H1 (cell line): ENCODE data around the gene THAP9. TPM values are rescaled to one million over a fixed set of nuclear protein-coding genes. Genes with fewer than 3 reads are reported as not detected.

Source experiments
- CTCF ChIA-PET: fragments of 300-600 bp; sonication (Branson Sonifier 250); formaldehyde crosslinking; loops from one replicate; lab custom pipeline; 2021; ENCODE audit not compliant: partially characterized antibody; lab: Charles Lee
- POLR2A ChIA-PET: fragments of 300-600 bp; sonication (Branson Sonifier 250); formaldehyde crosslinking; loops from one replicate; lab custom pipeline; 2021; ENCODE audit warnings: inconsistent platforms; ENCODE audit not compliant: partially characterized antibody; lab: Charles Lee
- DNase-seq, 2 experiments: peaks; one replicate each; pipeline versions ENCODE4 v3.0.0 to v3.0.0-alpha.2; 2010 to 2022; ENCODE audit warnings: low spot score in 2 of 2, low read depth in 1 of 2, mixed read lengths in 1 of 2
- FAIRE-seq: peaks from 2 replicates; lab custom pipeline; 2011; peaks lifted over from hg19 to GRCh38; lab: Jason Lieb, UNC
- H2AFZ ChIP-seq: 2 replicates; pipeline ENCODE4 v1.8.1; 2012; ENCODE audit warnings: low read length, inconsistent platforms
- H2AK5ac ChIP-seq: 2 replicates; pipeline ENCODE4 v1.6.1; 2013; ENCODE audit warnings: low read depth, low read length
- H2BK120ac ChIP-seq: replicated peaks from 2 replicates; pipeline ENCODE3; 2013; ENCODE audit warnings: low read depth, low read length, inconsistent platforms
- H2BK12ac ChIP-seq: 2 replicates; pipeline ENCODE4 v1.6.1; 2013; ENCODE audit warnings: low read depth, low read length
- H2BK15ac ChIP-seq: 2 replicates; pipeline ENCODE4 v1.6.1; 2013; ENCODE audit warnings: low read length
- H2BK20ac ChIP-seq: 2 replicates; pipeline ENCODE4 v1.6.1; 2013; ENCODE audit warnings: low read length
- H2BK5ac ChIP-seq: 2 replicates; pipeline ENCODE4 v1.6.1; 2013; ENCODE audit warnings: low read depth, low read length
- H3K14ac ChIP-seq: 2 replicates; pipeline ENCODE4 v1.6.1; 2013; ENCODE audit warnings: inconsistent platforms; ENCODE audit not compliant: insufficient read length
- H3K18ac ChIP-seq: 2 replicates; pipeline ENCODE4 v1.6.1; 2013; ENCODE audit warnings: low read length; ENCODE audit errors: extremely low read depth
- H3K23ac ChIP-seq: 2 replicates; pipeline ENCODE4 v1.6.1; 2013; ENCODE audit warnings: inconsistent platforms; ENCODE audit not compliant: insufficient read length
- H3K23me2 ChIP-seq: 2 replicates; pipeline ENCODE4 v1.6.1; 2013; ENCODE audit warnings: low read depth, low read length
- H3K27ac ChIP-seq: 2 replicates; pipeline ENCODE4 v1.6.1; 2011; ENCODE audit warnings: low read depth, low read length, inconsistent platforms
- H3K27me3 ChIP-seq, 4 experiments: replicated peaks in 1 of 4; 1 replicate in 1 of 4; 2 replicates in 3 of 4; pipeline versions ENCODE4 v1.6.1 to v1.8.1; 2011 to 2013; ENCODE audit warnings: low read length in 3 of 4, mild to moderate bottlenecking in 3 of 4, inconsistent platforms in 2 of 4, mixed read lengths in 2 of 4, moderate library complexity in 1 of 4; ENCODE audit not compliant: control insufficient read depth in 3 of 4, insufficient read depth in 3 of 4; ENCODE audit errors: extremely low read depth in 1 of 4
- H3K36me3 ChIP-seq, 4 experiments: 2 replicates each; pipeline versions ENCODE4 v1.6.1 to v1.8.1; 2011 to 2013; ENCODE audit warnings: mild to moderate bottlenecking in 4 of 4, low read length in 3 of 4, moderate library complexity in 2 of 4, control low read depth in 1 of 4, inconsistent platforms in 1 of 4; ENCODE audit not compliant: insufficient read depth in 4 of 4, control insufficient read depth in 2 of 4
- H3K4ac ChIP-seq: replicated peaks from 2 replicates; pipeline ENCODE3; 2013; ENCODE audit warnings: low read length, low read depth, mixed read lengths, inconsistent platforms; ENCODE audit not compliant: insufficient read length
- H3K4me1 ChIP-seq, 4 experiments: replicated peaks in 1 of 4; 1 replicate in 1 of 4; 2 replicates in 3 of 4; pipeline versions ENCODE4 v1.6.1 to v1.8.1; 2011 to 2013; ENCODE audit warnings: low read length in 3 of 4, inconsistent platforms in 2 of 4, mixed read lengths in 1 of 4; ENCODE audit not compliant: insufficient read depth in 4 of 4, control insufficient read depth in 3 of 4
- H3K4me2 ChIP-seq, 2 experiments: 2 replicates each; pipeline versions ENCODE4 v1.6.1 to v1.8.1; 2011 to 2013; ENCODE audit warnings: low read depth in 2 of 2, low read length in 2 of 2, control low read depth in 1 of 2, inconsistent platforms in 1 of 2, mild to moderate bottlenecking in 1 of 2; ENCODE audit not compliant: insufficient read depth in 1 of 2
- H3K4me3 ChIP-seq, 4 experiments: fragments of 200-600, 300-600 bp in 1 of 4; sonication (generic), shearing (Covaris generic), sonication (Bioruptor Twin) in 1 of 4; 2 replicates each; pipeline versions ENCODE4 v1.5.1 to v1.8.1; 2011 to 2016; ENCODE audit warnings: low read length in 4 of 4, low read depth in 3 of 4, control low read depth in 2 of 4, inconsistent platforms in 2 of 4, mild to moderate bottlenecking in 2 of 4, mixed read lengths in 1 of 4, moderate library complexity in 1 of 4; ENCODE audit not compliant: insufficient read depth in 2 of 4; ENCODE audit errors: extremely low read depth in 1 of 4
- H3K56ac ChIP-seq: replicated peaks from 2 replicates; pipeline ENCODE3; 2013; ENCODE audit warnings: low read depth, mild to moderate bottlenecking, mixed read lengths, low read length, inconsistent platforms; ENCODE audit not compliant: insufficient read length
- H3K79me1 ChIP-seq: 2 replicates; pipeline ENCODE4 v1.6.1; 2013; ENCODE audit warnings: low read depth, low read length, control low read depth
- H3K79me2 ChIP-seq, 2 experiments: 2 replicates each; pipeline versions ENCODE4 v1.6.1 to v1.8.1; 2012 to 2013; ENCODE audit warnings: low read length in 2 of 2, mild to moderate bottlenecking in 2 of 2, inconsistent platforms in 1 of 2; ENCODE audit not compliant: insufficient read depth in 2 of 2, control insufficient read depth in 1 of 2
- H3K9ac ChIP-seq, 4 experiments: replicated peaks in 1 of 4; 1 replicate in 1 of 4; 2 replicates in 3 of 4; pipeline versions ENCODE4 v1.6.1 to v1.8.1; 2011 to 2013; ENCODE audit warnings: low read depth in 3 of 4, low read length in 3 of 4, control low read depth in 2 of 4, mild to moderate bottlenecking in 2 of 4, moderate library complexity in 2 of 4, inconsistent platforms in 1 of 4; ENCODE audit errors: extremely low read depth in 1 of 4
- H3K9me3 ChIP-seq, 2 experiments: 2 replicates each; pipeline versions ENCODE4 v1.6.1 to v1.8.1; 2012 to 2013; ENCODE audit warnings: mild to moderate bottlenecking in 2 of 2, moderate library complexity in 2 of 2, control low read depth in 1 of 2, inconsistent platforms in 1 of 2, low read depth in 1 of 2, low read length in 1 of 2, mixed read lengths in 1 of 2; ENCODE audit not compliant: insufficient read depth in 2 of 2
- H4K20me1 ChIP-seq, 2 experiments: replicated peaks in 1 of 2; 2 replicates each; pipeline versions ENCODE3 to v1.8.1; 2011 to 2013; ENCODE audit warnings: inconsistent platforms in 2 of 2, low read length in 2 of 2, mild to moderate bottlenecking in 1 of 2; ENCODE audit not compliant: insufficient read depth in 2 of 2, control insufficient read depth in 1 of 2
- H4K5ac ChIP-seq: 2 replicates; pipeline ENCODE4 v1.6.1; 2013; ENCODE audit warnings: low read length, low read depth, mixed read lengths, inconsistent platforms; ENCODE audit not compliant: insufficient read length
- H4K8ac ChIP-seq: 2 replicates; pipeline ENCODE4 v1.8.0; 2013; ENCODE audit warnings: mild to moderate bottlenecking, moderate library complexity, low read length, inconsistent platforms; ENCODE audit not compliant: insufficient read depth; ENCODE audit errors: extremely low read depth
- H4K91ac ChIP-seq: replicated peaks from 2 replicates; pipeline ENCODE3; 2013; ENCODE audit warnings: low read length, mixed read lengths, inconsistent platforms; ENCODE audit not compliant: insufficient read length
- ASH2L ChIP-seq: fragments of 200-600, 300-600 bp; sonication (generic); IDR thresholded peaks from one replicate; pipeline ENCODE4 v1.7.1; 2017; ENCODE audit warnings: low read length
- CBX8 ChIP-seq: fragments of 300-800, 300-1000 bp; sonication (generic); IDR thresholded peaks from 2 replicates; pipeline ENCODE4 v1.7.1; 2016; ENCODE audit warnings: low read depth, low read length, borderline replicate concordance
- CTBP2 ChIP-seq: IDR thresholded peaks from 2 replicates; pipeline ENCODE4 v1.7.0; 2011; ENCODE audit warnings: borderline replicate concordance, mild to moderate bottlenecking, moderate library complexity, mixed read lengths, low read length; ENCODE audit not compliant: insufficient read depth, insufficient read length
- EP300 ChIP-seq, 2 experiments: IDR thresholded peaks; 1 replicate in 1 of 2; 2 replicates in 1 of 2; pipeline ENCODE4 v1.6.1; 2011 to 2012; ENCODE audit warnings: low read depth in 2 of 2, low read length in 2 of 2, mild to moderate bottlenecking in 2 of 2, borderline replicate concordance in 1 of 2, inconsistent platforms in 1 of 2, moderate library complexity in 1 of 2
- GABPA ChIP-seq: IDR thresholded peaks from 2 replicates; pipeline ENCODE4 v1.6.1; 2011; ENCODE audit warnings: mild to moderate bottlenecking, low read length, moderate library complexity, borderline replicate concordance; ENCODE audit not compliant: insufficient read depth
- MAX ChIP-seq: IDR thresholded peaks from 2 replicates; pipeline ENCODE4 v1.6.1; 2012; ENCODE audit warnings: inconsistent platforms
- RFX5 ChIP-seq: IDR thresholded peaks from 2 replicates; pipeline ENCODE4 v1.6.1; 2011; ENCODE audit warnings: low read depth, low read length, improper control_type of control experiment, borderline replicate concordance
- SIN3A ChIP-seq, 2 experiments: IDR thresholded peaks in 1 of 2; conservative IDR thresholded peaks in 1 of 2; 2 replicates each; pipeline ENCODE4 v1.6.1; 2011 to 2012; ENCODE audit warnings: low read length in 2 of 2, improper control_type of control experiment in 1 of 2, low read depth in 1 of 2, mild to moderate bottlenecking in 1 of 2
- WGBS, 2 experiments: shearing (Covaris generic) in 1 of 2; methylation state at CpG; one replicate each; pipeline versions ENCODE4 v1.1.6 to v1.1.7; 2013 to 2015; ENCODE audit warnings: low lambda C conversion rate in 2 of 2, mixed read lengths in 2 of 2, inconsistent platforms in 1 of 2, low coverage in 1 of 2, missing lambda C conversion rate in 1 of 2; ENCODE audit not compliant: insufficient replicate concordance in 2 of 2, insufficient coverage in 1 of 2, insufficient read length in 1 of 2; ENCODE audit errors: extremely low coverage in 1 of 2, missing lambda C conversion rate in 1 of 2; 5-methylcytosine and 5-hydroxymethylcytosine counted together
- polyA plus RNA-seq, 7 experiments: library from polyadenylated mRNA; depleted of rRNA in 3 of 7; stranded (reverse) in 5 of 7; unstranded in 2 of 7; fragments of >200 nt in 5 of 7; fragments of 200-250 nt in 2 of 7; gene quantifications; 1 replicate in 5 of 7; 2 replicates in 1 of 7; 4 replicates in 1 of 7; pipeline versions ENCODE4 v1.2.1 to v1.2.3, GENCODE V29; 2011 to 2013; ENCODE audit warnings: missing spikeins in 2 of 7, mixed read lengths in 2 of 7
- total RNA-seq: library from RNA; stranded (reverse); fragmentation: NEBNext Ultra II Directional; extraction: Animal tissue kit (Norgen Biotek cat#: 25700); gene quantifications from 2 replicates; pipeline ENCODE4 v1.2.1, GENCODE V29; 2021

The THAP9 gene
- total and polyA plus RNA-seq, 2 of the 8 experiments (the other 6 are each of a cell fraction or from before 2014, with no cell fraction given): 6.1 to 13.2 TPM

GRCh38 chr4:82901183-82901718, 716 bp downstream of the THAP9 start:
- peak overlapping the region; percentile 78 for H4K5ac ChIP-seq
- no peak for DNase-seq
- peak overlapping the region; percentile 79 for H4K91ac ChIP-seq
- peak overlapping the region; percentile 46 for H2BK5ac ChIP-seq
- no peaks in the 10 kb centered on the region for H3K79me1 ChIP-seq
- POLR2A ChIA-PET: interaction anchor here (1.0 to 6.8 kb wide), 10 partner anchors 12 to 473 kb away, joined by 3 to 86 read pairs (median 6); partner anchors contain the start of genes COPS4, LIN54 and SEC31A
- no peak overlapping the region; the same call in 1 of the 2 replicates for H4K8ac ChIP-seq
- peak overlapping the region; percentile 21 for H3K4ac ChIP-seq
- H3K4me3 ChIP-seq: peak overlapping the region; percentile 81 to 97 (median 89)
- peaks cover 3 to 8% of the 10 kb centered on the region in 2 experiments for H4K20me1 ChIP-seq
- H2AFZ ChIP-seq: peak overlapping the region; percentile 70; the same call in 1 of the 2 replicates
- H3K79me2 ChIP-seq: peaks cover 20 to 68% of the 10 kb centered on the region in 2 experiments
- no peak for FAIRE-seq
- 4% methylated on average over 8 of the region's 8 CpGs; no CpG with 5 or more reads in 1 of the 2 experiments for WGBS, 2 experiments
- H3K4me2 ChIP-seq: peak overlapping the region; percentile 75 to 84
- H2BK120ac ChIP-seq: peak overlapping the region; percentile 94
- CTCF ChIA-PET: interaction anchor here (1.0 kb wide), 1 partner anchor 49 kb away, joined by 4 read pairs; no protein-coding TSS in a partner anchor
- 0 out of 2 replicates have a peak overlapping the region, but pooled peaks have one; percentile 88 for H2BK15ac ChIP-seq
- H3K18ac ChIP-seq: peak overlapping the region; percentile 33
- peak overlapping the region; percentile 55 for H3K56ac ChIP-seq
- H3K9ac ChIP-seq: peak overlapping the region; percentile 72 to 98 (median 90)
- H3K14ac ChIP-seq: peak overlapping the region; percentile 89
- H2AK5ac ChIP-seq: peak overlapping the region; percentile 65; the same call in 1 of the 2 replicates
- peaks cover 10% of the 10 kb centered on the region for H3K23me2 ChIP-seq
- H3K4me1 ChIP-seq: peaks cover 0 to 2% (median 0%) of the 10 kb centered on the region in 4 experiments; a peak in 1 of 7 replicates
- H3K27ac ChIP-seq: peak overlapping the region; percentile 89
- no peaks in the 10 kb centered on the region for H3K9me3 ChIP-seq
- H2BK20ac ChIP-seq: no peak overlapping the region
- H3K36me3 ChIP-seq: peaks cover 2 to 48% (median 12%) of the 10 kb centered on the region in 4 experiments; a peak in 7 of 8 replicates
- H3K27me3 ChIP-seq: no peaks in the 10 kb centered on the region
- H2BK12ac ChIP-seq: peak overlapping the region; percentile 88; the same call in 1 of the 2 replicates
- H3K23ac ChIP-seq: no peak overlapping the region
- no peak for TF ChIP-seq CTBP2
- no peak for TF ChIP-seq GABPA
- TF ChIP-seq SIN3A (conservative IDR thresholded peaks at IDR 0.05 in 1 of 2, IDR thresholded peaks at IDR 0.05 in 1 of 2; ENCODE audit: low read depth in 1 of 2, low read length in 2 of 2): 0 out of 4 replicates have a peak, but pooled peaks of 1 of the 2 experiments have one; percentile 24
- TF ChIP-seq EP300 (IDR thresholded peaks at IDR 0.05; ENCODE audit: borderline replicate concordance in 1 of 2, low read depth in 2 of 2, low read length in 2 of 2): no peak
- no peak for TF ChIP-seq MAX
- no peak for TF ChIP-seq CBX8
- no peak for TF ChIP-seq ASH2L
- no peak for TF ChIP-seq RFX5
